BJ (cell line): Measurements from ENCODE around the gene SNAP25. TPM values are rescaled to one million over a fixed set of nuclear protein-coding genes. Genes with fewer than 3 reads are reported as not detected.

ENCODE experiments used
- CTCF ChIA-PET: fragments of 350-600 bp; formaldehyde crosslinking; extraction: SDS; loops from one replicate; lab custom pipeline; 2021; ENCODE audit warnings: antibody characterized with exemption, inconsistent platforms; lab: Yijun Ruan, JAX
- POLR2A ChIA-PET: fragments of 300-600 bp; sonication (Branson Sonifier 250); formaldehyde crosslinking; extraction: SDS; loops from one replicate; lab custom pipeline; 2021; ENCODE audit warnings: antibody characterized with exemption; lab: Charles Lee
- DNase-seq: peaks from one replicate; pipeline ENCODE4 v3.0.0-alpha.2; 2011; ENCODE audit warnings: low read depth
- H3K27me3 ChIP-seq: 2 replicates; pipeline ENCODE4 v1.6.0; 2011; ENCODE audit warnings: low read length; ENCODE audit not compliant: control insufficient read depth, insufficient read depth
- H3K36me3 ChIP-seq: 2 replicates; pipeline ENCODE4 v1.5.1; 2011; ENCODE audit warnings: low read length; ENCODE audit not compliant: control insufficient read depth, insufficient read depth
- H3K4me3 ChIP-seq: 2 replicates; pipeline ENCODE4 v1.5.1; 2011; ENCODE audit warnings: low read depth, mild to moderate bottlenecking, control low read depth, low read length
- CTCF ChIP-seq: IDR thresholded peaks from 2 replicates; pipeline ENCODE4 v1.5.1; 2011; ENCODE audit warnings: low read depth, mild to moderate bottlenecking, control low read depth, inconsistent platforms, low read length, moderate library complexity; ENCODE audit not compliant: insufficient read depth
- polyA minus RNA-seq: library from RNA; depleted of rRNA, polyadenylated mRNA; stranded (reverse); fragments of >200 nt; gene quantifications from 2 replicates; pipeline ENCODE4 v1.2.3, GENCODE V29; 2011; rRNA and poly(A)+ RNA removed
- polyA plus RNA-seq: library from polyadenylated mRNA; depleted of rRNA; stranded (reverse); fragments of >200 nt; gene quantifications from 2 replicates; pipeline ENCODE4 v1.2.3, GENCODE V29; 2011; rRNA removed

Gene SNAP25
- 0.56 and 1.3 TPM in 2 replicates for polyA plus RNA-seq
- polyA minus RNA-seq: 0.26 and 2.2 TPM in 2 replicates

DNA sequence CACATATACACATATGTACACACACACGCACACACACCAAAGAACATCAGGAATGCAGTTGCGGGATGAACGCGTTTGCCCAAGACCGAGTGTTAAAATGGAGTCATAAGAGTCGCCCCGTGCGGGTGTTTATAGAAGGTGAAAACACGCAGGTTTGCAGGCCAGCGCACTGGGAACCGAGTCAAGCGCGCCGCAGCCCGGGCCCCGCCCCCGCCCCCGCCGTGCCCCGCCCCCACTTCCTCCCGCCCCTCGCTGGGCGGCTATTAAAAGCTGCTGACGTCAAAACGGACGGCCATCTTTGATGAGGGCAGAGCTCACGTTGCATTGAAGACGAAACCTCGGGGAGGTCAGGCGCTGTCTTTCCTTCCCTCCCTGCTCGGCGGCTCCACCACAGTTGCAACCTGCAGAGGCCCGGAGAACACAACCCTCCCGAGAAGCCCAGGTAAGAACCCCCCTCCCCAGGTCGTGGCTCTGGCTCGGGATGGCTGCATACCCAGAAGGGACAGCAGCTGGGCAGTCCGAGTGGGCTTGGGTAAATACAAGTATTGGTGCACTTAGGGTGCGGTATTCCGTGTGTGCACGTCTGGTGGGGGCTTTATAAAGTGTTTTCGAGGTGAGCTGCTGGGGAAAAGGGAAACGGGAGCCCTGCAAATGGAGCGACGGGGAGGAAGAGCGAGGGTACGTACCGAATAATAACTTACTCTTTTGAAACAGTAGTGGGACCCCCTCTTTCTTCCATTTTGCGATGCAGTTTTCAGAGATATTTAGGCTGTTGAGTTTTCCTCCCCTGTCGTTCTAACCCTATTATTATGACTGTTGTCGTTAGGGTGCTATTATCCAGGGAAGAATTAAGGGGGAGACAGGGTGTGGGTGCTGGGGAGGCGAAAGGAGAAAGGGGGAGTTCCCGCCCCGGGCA is at the start of gene SNAP25:
TSS of gene SNAP25 (plus strand) at position 295 of the 916 bp plus-strand sequence. CDS start 56,662 bp downstream, outside the sequence.
- TF ChIP-seq CTCF: no peak
- H3K27me3 ChIP-seq: 0 out of 2 replicates have a peak, but pooled peaks cover under 1% of the 10 kb centered on the region
- ChIA-PET POLR2A (interaction anchor here (0.6 kb wide), 3 partner anchors 58 to 1705 kb away, joined by 3 to 8 read pairs (median 4); no protein-coding TSS in a partner anchor), CTCF (interaction anchor here (1.3 kb wide), 2 partner anchors 127 to 128 kb away, joined by 3 to 4 read pairs; no protein-coding TSS in a partner anchor)
- peak within 1 kb of the TSS; percentile 38 for H3K4me3 ChIP-seq
- DNase-seq: no peak
- no peaks in the 10 kb centered on the region for H3K36me3 ChIP-seq

DNA sequence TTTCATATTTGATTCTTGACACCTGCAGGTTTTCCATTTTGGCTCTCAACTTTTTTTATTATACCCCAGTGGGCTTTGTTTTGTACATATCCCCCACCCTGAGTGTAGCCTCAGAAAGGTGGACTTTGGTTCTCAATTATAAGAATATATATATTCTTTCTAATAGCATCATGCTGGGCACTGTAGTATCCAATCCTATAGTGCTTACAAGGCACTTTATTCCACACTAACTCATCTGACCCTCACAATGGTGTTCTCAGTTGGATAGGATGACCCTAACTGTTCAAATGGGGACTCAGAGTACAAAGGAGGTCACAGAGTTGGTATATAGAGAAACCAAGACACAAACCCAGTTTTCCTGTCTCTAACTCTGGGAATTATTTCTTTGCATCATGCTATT is 48.9 kb upstream of the SNAP25 start:
- H3K4me3 ChIP-seq: no peak overlapping the region
- no peak for TF ChIP-seq CTCF
- H3K27me3 ChIP-seq: peaks cover 4% of the 10 kb centered on the region; the same call in 1 of the 2 replicates
- ChIA-PET CTCF (interaction anchor here (1.2 to 1.4 kb wide), 2 partner anchors 10 to 32 kb away, joined by 3 to 4 read pairs; no protein-coding TSS in a partner anchor), POLR2A (no interaction called here)
- no peaks in the 10 kb centered on the region for H3K36me3 ChIP-seq
- no peak for DNase-seq

DNA sequence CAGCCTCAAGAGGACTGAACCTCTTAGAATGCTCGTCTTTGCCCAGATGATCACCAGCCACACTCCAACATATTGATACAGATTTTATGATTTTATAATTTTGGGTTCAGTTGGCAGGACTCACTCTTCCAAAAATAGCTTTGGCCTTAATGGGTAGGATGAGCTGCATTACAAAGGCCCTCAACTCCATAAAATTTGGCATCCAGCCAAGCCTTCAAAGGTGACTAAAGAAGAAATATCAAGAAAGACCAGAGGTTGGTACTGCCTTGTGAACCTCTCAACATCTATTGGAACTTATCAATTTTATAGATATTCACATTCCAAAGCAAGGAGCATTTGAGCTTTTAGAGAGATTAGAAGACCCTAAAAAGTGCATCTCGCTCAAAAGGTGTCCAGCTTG is 48.4 kb upstream of the SNAP25 start:
- Histone ChIP-seq H3K27me3 (peaks cover 4% of the 10 kb centered on the region; the same call in 1 of the 2 replicates), H3K4me3 (no peak overlapping the region), H3K36me3 (no peaks in the 10 kb centered on the region)
- no peak for DNase-seq
- ChIA-PET POLR2A (no interaction called here), CTCF (interaction anchor here (0.6 to 1.4 kb wide), 3 partner anchors 11 to 292 kb away, joined by 3 to 4 read pairs (median 3); no protein-coding TSS in a partner anchor)
- TF ChIP-seq CTCF: no peak

GRCh38 chr20:10171864-10172751 is 46.5 kb upstream of the SNAP25 start:
- CTCF ChIA-PET: no interaction called here

More at GRCh38 chr20:10171864-10172751, 46.5 kb upstream of the SNAP25 start:
- peak overlapping the region; percentile 46 for H3K4me3 ChIP-seq
- H3K27me3 ChIP-seq: peaks cover 2% of the 10 kb centered on the region; the same call in 1 of the 2 replicates
- no peak for TF ChIP-seq CTCF
- POLR2A ChIA-PET: no interaction called here
- DNase-seq: no peak
- no peaks in the 10 kb centered on the region for H3K36me3 ChIP-seq
